ENCODE data around the gene MGME1.
"Not testable (repeated sequence)": the region's sequence is repeated elsewhere in the genome, so short reads cannot be mapped to it uniquely, and the experiment has no call there.

The MGME1 gene

GRCh38 chr20:18011482-18011881, 42.7 kb downstream of the MGME1 start:
- Mint-ChIP-seq H3K4me3 (no peak overlapping the region), H3K4me1 (no peaks in the 10 kb centered on the region), H3K27ac (no peak overlapping the region), H3K9me3 (no peaks in the 10 kb centered on the region), H3K27me3 (no peaks in the 10 kb centered on the region)
- ATAC-seq (no peak), DNase-seq (no peak)

GRCh38 chr20:18011951-18012645, 43.3 kb downstream of the MGME1 start:
- Mint-ChIP-seq H3K4me3 (no peak overlapping the region), H3K9me3 (no peaks in the 10 kb centered on the region), H3K27ac (no peak overlapping the region), H3K27me3 (no peaks in the 10 kb centered on the region), H3K4me1 (no peaks in the 10 kb centered on the region)
- DNase-seq (no peak), ATAC-seq (no peak)

- DNase-seq = no peak
- no peak for ATAC-seq
- Mint-ChIP-seq H3K27ac (no peak overlapping the region), H3K27me3 (peaks cover under 1% of the 10 kb centered on the region), H3K4me3 (no peak overlapping the region), H3K9me3 (no peaks in the 10 kb centered on the region), H3K4me1 (no peaks in the 10 kb centered on the region)
Measured at GRCh38 chr20:18012901-18013300, 44.1 kb downstream of the MGME1 start.

- H3K9me3 Mint-ChIP-seq = no peaks in the 10 kb centered on the region
- no peak overlapping the region for H3K27ac Mint-ChIP-seq
- no peak overlapping the region for H3K4me3 Mint-ChIP-seq
- DNase-seq (no peak), ATAC-seq (no peak)
- H3K27me3 Mint-ChIP-seq = peaks cover 8% of the 10 kb centered on the region
- H3K4me1 Mint-ChIP-seq = no peaks in the 10 kb centered on the region
Measured at GRCh38 chr20:18014411-18014810, 45.6 kb downstream of the MGME1 start.

- Mint-ChIP-seq H3K9me3 (no peaks in the 10 kb centered on the region), H3K4me1 (no peaks in the 10 kb centered on the region), H3K27me3 (peaks cover 14% of the 10 kb centered on the region), H3K27ac (no peak overlapping the region), H3K4me3 (no peak overlapping the region)
- DNase-seq (no peak), ATAC-seq (no peak)
Measured at GRCh38 chr20:18016772-18017171, 48.0 kb downstream of the MGME1 start.

- DNase-seq = no peak
- no peak for ATAC-seq
- no peaks in the 10 kb centered on the region for H3K4me1 Mint-ChIP-seq
- H3K27me3 Mint-ChIP-seq = peaks cover 14% of the 10 kb centered on the region
- H3K27ac Mint-ChIP-seq = no peak overlapping the region
- no peak overlapping the region for H3K4me3 Mint-ChIP-seq
- H3K9me3 Mint-ChIP-seq = no peaks in the 10 kb centered on the region
Measured at GRCh38 chr20:18018100-18018499, 49.3 kb downstream of the MGME1 start.

- no peaks in the 10 kb centered on the region for H3K4me1 Mint-ChIP-seq
Measured at GRCh38 chr20:18019068-18019467, 50.2 kb downstream of the MGME1 start.

GRCh38 chr20:18020931-18021330, 52.1 kb downstream of the MGME1 start:
- Mint-ChIP-seq H3K4me1 (no peaks in the 10 kb centered on the region), H3K9me3 (no peaks in the 10 kb centered on the region), H3K27me3 (peaks cover 14% of the 10 kb centered on the region), H3K27ac (no peak overlapping the region), H3K4me3 (no peak overlapping the region)
- no peak for ATAC-seq
- DNase-seq = no peak

More at GRCh38 chr20:18019068-18019467, 50.2 kb downstream of the MGME1 start:
- H3K9me3 Mint-ChIP-seq = no peaks in the 10 kb centered on the region
- H3K4me3 Mint-ChIP-seq = no peak overlapping the region
- ATAC-seq (peak; percentile 71), DNase-seq (no peak)
- H3K27me3 Mint-ChIP-seq = peaks cover 14% of the 10 kb centered on the region
- H3K27ac Mint-ChIP-seq = no peak overlapping the region

- Mint-ChIP-seq H3K4me3 (no peak overlapping the region), H3K9me3 (no peaks in the 10 kb centered on the region), H3K27me3 (peaks cover 5% of the 10 kb centered on the region), H3K4me1 (no peaks in the 10 kb centered on the region), H3K27ac (no peak overlapping the region)
- ATAC-seq (no peak), DNase-seq (no peak)
Measured at GRCh38 chr20:18024606-18025127, 55.8 kb downstream of the MGME1 start.

- H3K9me3 Mint-ChIP-seq, H3K27ac Mint-ChIP-seq, H3K4me3 Mint-ChIP-seq, H3K27me3 Mint-ChIP-seq, H3K4me1 Mint-ChIP-seq, ATAC-seq, DNase-seq: not testable (repeated sequence)
Measured at GRCh38 chr20:18027011-18027410, 58.2 kb downstream of the MGME1 start.

- Mint-ChIP-seq H3K4me3 (no peak overlapping the region), H3K4me1 (no peaks in the 10 kb centered on the region), H3K27ac (no peak overlapping the region), H3K27me3 (no peaks in the 10 kb centered on the region), H3K9me3 (no peaks in the 10 kb centered on the region)
- ATAC-seq (no peak), DNase-seq (no peak)
Measured at GRCh38 chr20:18030020-18030419, 61.2 kb downstream of the MGME1 start.

- no peak overlapping the region for H3K27ac Mint-ChIP-seq
- DNase-seq (no peak), ATAC-seq (no peak)
- no peak overlapping the region for H3K4me3 Mint-ChIP-seq
- no peaks in the 10 kb centered on the region for H3K9me3 Mint-ChIP-seq
- no peaks in the 10 kb centered on the region for H3K27me3 Mint-ChIP-seq
- H3K4me1 Mint-ChIP-seq = no peaks in the 10 kb centered on the region
Measured at GRCh38 chr20:18031050-18031449, 62.2 kb downstream of the MGME1 start.

- Mint-ChIP-seq H3K4me3 (no peak overlapping the region), H3K9me3 (no peaks in the 10 kb centered on the region), H3K27me3 (no peaks in the 10 kb centered on the region), H3K27ac (no peak overlapping the region), H3K4me1 (no peaks in the 10 kb centered on the region)
- no peak for ATAC-seq
- DNase-seq = no peak
Measured at GRCh38 chr20:18031888-18032509, 63.2 kb downstream of the MGME1 start.

GRCh38 chr20:18032977-18033892, 64.4 kb downstream of the MGME1 start:
- Mint-ChIP-seq H3K4me1 (no peaks in the 10 kb centered on the region), H3K27me3 (peaks cover 11% of the 10 kb centered on the region), H3K4me3 (no peak overlapping the region), H3K27ac (no peak overlapping the region), H3K9me3 (no peaks in the 10 kb centered on the region)
- DNase-seq (no peak), ATAC-seq (no peak)

- ATAC-seq = no peak
- H3K4me1 Mint-ChIP-seq = no peaks in the 10 kb centered on the region
Measured at GRCh38 chr20:18034039-18034438, 65.2 kb downstream of the MGME1 start.

GRCh38 chr20:18039063-18039462, 70.2 kb downstream of the MGME1 start:
- Mint-ChIP-seq H3K9me3 (peaks cover 0 to 6% of the 10 kb centered on the region in 2 donors), H3K4me1 (no peaks in the 10 kb centered on the region), H3K27me3 (peaks cover 63% of the 10 kb centered on the region), H3K27ac (peak overlapping the region in 1 of 2 donors; percentile 42), H3K4me3 (no peak overlapping the region)
- ATAC-seq (no peak), DNase-seq (no peak)

More at GRCh38 chr20:18034039-18034438, 65.2 kb downstream of the MGME1 start:
- Mint-ChIP-seq H3K4me3 (no peak overlapping the region), H3K9me3 (no peaks in the 10 kb centered on the region), H3K27ac (no peak overlapping the region), H3K27me3 (peaks cover 18% of the 10 kb centered on the region)
- DNase-seq = no peak

Data from stimulated activated naive CD8-positive, alpha-beta T cell treated with anti-CD3 and anti-CD28 coated beads, Interleukin-15, amount 100 ng/mL, for 72 hours (primary cell).